ENCODE measurements around the gene SLC30A7.
"Not testable (repeated sequence)": the region's sequence is repeated elsewhere in the genome, so short reads cannot be mapped to it uniquely, and the experiment has no call there.

SLC30A7 gene

GRCh38 chr1:100950337-100950736, 54.4 kb downstream of the SLC30A7 start:
- DNase-seq (ENCODE audit: extremely low read depth, low read depth), result no peak
- no peak overlapping the region for H3K4me3 ChIP-seq (replicated peaks; ENCODE audit: low read depth, low read length)
- TF ChIP-seq CTCF (IDR thresholded peaks at IDR 0.05; ENCODE audit: low read depth, low read length, missing control alignments), result no peak

GRCh38 chr1:100950781-100951180, 54.9 kb downstream of the SLC30A7 start:
- no peak overlapping the region for H3K4me3 ChIP-seq (replicated peaks; ENCODE audit: low read depth, low read length)
- peak; percentile 27 for DNase-seq (ENCODE audit: extremely low read depth, low read depth)
- no peak for TF ChIP-seq CTCF (IDR thresholded peaks at IDR 0.05; ENCODE audit: low read depth, low read length, missing control alignments)

GRCh38 chr1:100952104-100952745, 56.3 kb downstream of the SLC30A7 start:
- DNase-seq (ENCODE audit: extremely low read depth, low read depth), result no peak
- no peak for TF ChIP-seq CTCF (IDR thresholded peaks at IDR 0.05; ENCODE audit: low read depth, low read length, missing control alignments)
- no peak overlapping the region for H3K4me3 ChIP-seq (replicated peaks; ENCODE audit: low read depth, low read length)

- DNase-seq (ENCODE audit: extremely low read depth, low read depth); H3K4me3 ChIP-seq (replicated peaks; ENCODE audit: low read depth, low read length): not testable (repeated sequence)
Measured at GRCh38 chr1:100952970-100953369, 57.1 kb downstream of the SLC30A7 start.

GRCh38 chr1:100953960-100954730, 58.3 kb downstream of the SLC30A7 start:
- H3K4me3 ChIP-seq (replicated peaks; ENCODE audit: low read depth, low read length), result no peak overlapping the region
- TF ChIP-seq CTCF (IDR thresholded peaks at IDR 0.05; ENCODE audit: low read depth, low read length, missing control alignments), result no peak
- no peak for DNase-seq (ENCODE audit: extremely low read depth, low read depth)

GRCh38 chr1:100955322-100955721, 59.4 kb downstream of the SLC30A7 start:
- peak; percentile 87 for DNase-seq (ENCODE audit: extremely low read depth, low read depth)
- H3K4me3 ChIP-seq (replicated peaks; ENCODE audit: low read depth, low read length), result no peak overlapping the region
- TF ChIP-seq CTCF (IDR thresholded peaks at IDR 0.05; ENCODE audit: low read depth, low read length, missing control alignments), result no peak

- DNase-seq (ENCODE audit: extremely low read depth, low read depth), result no peak
- H3K4me3 ChIP-seq (replicated peaks; ENCODE audit: low read depth, low read length), result no peak overlapping the region
- no peak for TF ChIP-seq CTCF (IDR thresholded peaks at IDR 0.05; ENCODE audit: low read depth, low read length, missing control alignments)
Measured at GRCh38 chr1:100959502-100960060, 63.7 kb downstream of the SLC30A7 start.
